HUES64 (cell line): ENCODE results near the gene POU2AF1.

ENCODE experiments used
- H3K27ac ChIP-seq: 2 replicates; pipeline ENCODE4 v1.7.0; 2013; ENCODE audit warnings: low read depth, low read length, inconsistent platforms
- H3K27me3 ChIP-seq: 2 replicates; pipeline ENCODE4 v1.6.1; 2013; ENCODE audit warnings: mild to moderate bottlenecking, low read length; ENCODE audit not compliant: insufficient read depth
- H3K36me3 ChIP-seq: 2 replicates; pipeline ENCODE4 v1.6.1; 2013; ENCODE audit warnings: mild to moderate bottlenecking, low read length; ENCODE audit not compliant: insufficient read depth
- H3K4me1 ChIP-seq: 2 replicates; pipeline ENCODE4 v1.6.1; 2013; ENCODE audit warnings: mild to moderate bottlenecking, low read length, moderate library complexity; ENCODE audit not compliant: insufficient read depth
- H3K4me3 ChIP-seq: 2 replicates; pipeline ENCODE4 v1.5.1; 2013; ENCODE audit warnings: mild to moderate bottlenecking, low read length, moderate library complexity
- H3K9ac ChIP-seq: 2 replicates; pipeline ENCODE4 v1.6.1; 2013; ENCODE audit warnings: mild to moderate bottlenecking, low read depth, low read length
- H3K9me3 ChIP-seq: 2 replicates; pipeline ENCODE4 v1.6.1; 2013; ENCODE audit warnings: low read depth, low read length; ENCODE audit not compliant: insufficient read depth
- WGBS: fragments of 150-250, 120-280 bp; methylation state at CpG from one replicate; pipeline ENCODE4 v1.1.7; 2013; ENCODE audit warnings: missing lambda C conversion rate; 5-methylcytosine and 5-hydroxymethylcytosine counted together

Gene POU2AF1

DNA sequence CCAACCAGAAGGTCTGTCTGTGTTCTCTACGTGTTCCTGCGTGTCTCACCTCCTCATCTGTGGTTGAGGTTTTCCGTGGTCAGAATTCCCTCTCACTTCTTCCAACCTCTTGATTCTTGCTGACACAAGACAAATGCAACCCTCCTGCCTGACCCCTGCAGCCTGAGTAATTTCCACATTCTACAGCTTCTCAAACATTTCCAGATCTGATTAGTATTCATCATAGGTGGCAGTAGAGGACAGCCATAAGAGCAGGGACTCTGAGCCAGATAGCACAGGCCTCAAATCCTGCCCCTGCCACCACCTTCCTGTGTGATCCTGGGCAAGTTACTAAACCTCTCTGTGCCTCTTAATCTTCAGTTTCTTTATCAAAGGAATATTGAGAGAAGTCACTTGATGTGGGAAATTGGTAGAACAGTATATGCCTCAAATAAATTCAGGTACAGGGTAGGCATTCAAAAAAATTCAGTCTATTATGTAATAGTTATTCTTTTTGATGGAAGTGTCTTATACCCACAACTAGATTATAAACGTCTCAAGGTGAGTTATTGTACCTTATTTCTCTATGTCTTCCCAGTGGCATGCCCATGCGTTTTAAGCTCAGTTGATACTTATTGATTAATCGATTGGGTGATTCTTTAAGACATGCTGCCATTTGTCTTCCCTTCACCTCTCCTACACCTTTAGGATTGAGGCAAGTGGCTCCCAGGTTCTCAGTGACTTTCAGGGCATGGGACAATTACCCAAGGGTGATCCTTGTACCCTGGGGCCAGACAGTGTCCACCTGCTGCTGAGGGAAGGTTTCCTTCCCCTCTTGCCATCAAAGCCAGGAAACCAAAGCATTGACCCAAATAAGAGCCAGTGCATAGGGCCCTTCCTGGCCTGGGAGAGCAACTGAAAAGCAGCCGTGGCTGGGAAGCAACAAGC, 19.6 kb downstream of the POU2AF1 start:
- Histone ChIP-seq H3K4me3 (no peak overlapping the region), H3K9ac (no peak overlapping the region), H3K36me3 (no peaks in the 10 kb centered on the region), H3K9me3 (no peaks in the 10 kb centered on the region), H3K27ac (no peak overlapping the region), H3K27me3 (no peaks in the 10 kb centered on the region), H3K4me1 (no peaks in the 10 kb centered on the region)
- 92% methylated on average over 7 of the region's 7 CpGs for WGBS

DNA sequence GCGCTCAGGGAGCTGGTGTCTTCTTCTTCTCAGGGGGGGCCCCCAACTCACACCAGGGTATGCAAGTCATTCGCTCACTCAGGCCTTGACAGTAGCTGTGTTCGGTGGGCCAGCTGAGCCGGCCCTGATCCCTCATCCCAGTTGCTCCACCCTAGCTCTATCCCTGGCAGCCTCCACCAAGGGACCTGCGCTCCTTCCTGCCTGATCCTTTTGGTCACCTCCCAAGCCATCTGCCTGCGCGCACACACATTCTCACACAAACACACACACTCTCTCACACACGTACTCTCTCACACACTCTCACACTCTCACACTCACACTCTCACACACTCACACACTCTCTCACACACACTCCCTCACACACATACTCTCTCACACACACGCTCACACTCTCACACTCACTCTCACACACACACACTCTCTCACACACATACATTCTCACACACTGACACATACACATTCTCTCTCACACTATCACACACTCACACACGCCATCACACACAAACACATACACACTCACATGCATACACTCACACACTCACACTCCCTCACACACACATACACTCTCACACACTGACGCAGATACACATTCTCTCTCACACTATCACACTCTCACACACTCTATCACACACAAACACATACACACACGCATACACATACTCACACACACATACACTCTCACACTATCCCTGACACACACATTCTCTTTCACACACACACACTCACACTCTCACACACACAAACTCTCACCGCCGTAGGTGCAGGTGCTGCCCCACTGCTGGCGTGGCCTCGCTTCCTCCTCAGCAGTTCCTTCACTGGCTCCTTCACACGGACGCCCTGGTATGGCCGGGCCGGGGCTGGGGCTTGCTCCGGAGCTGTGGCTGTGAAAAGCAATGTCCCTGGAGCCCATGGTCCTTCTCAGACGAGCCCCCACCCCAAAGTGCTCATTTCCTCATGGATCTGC, 20.8 kb downstream of the POU2AF1 start:
- Histone ChIP-seq H3K4me3 (no peak overlapping the region), H3K27me3 (no peaks in the 10 kb centered on the region), H3K27ac (no peak overlapping the region), H3K9ac (no peak overlapping the region), H3K36me3 (no peaks in the 10 kb centered on the region), H3K4me1 (no peaks in the 10 kb centered on the region), H3K9me3 (no peaks in the 10 kb centered on the region)
- 89% methylated on average over 22 of the region's 22 CpGs for WGBS

DNA sequence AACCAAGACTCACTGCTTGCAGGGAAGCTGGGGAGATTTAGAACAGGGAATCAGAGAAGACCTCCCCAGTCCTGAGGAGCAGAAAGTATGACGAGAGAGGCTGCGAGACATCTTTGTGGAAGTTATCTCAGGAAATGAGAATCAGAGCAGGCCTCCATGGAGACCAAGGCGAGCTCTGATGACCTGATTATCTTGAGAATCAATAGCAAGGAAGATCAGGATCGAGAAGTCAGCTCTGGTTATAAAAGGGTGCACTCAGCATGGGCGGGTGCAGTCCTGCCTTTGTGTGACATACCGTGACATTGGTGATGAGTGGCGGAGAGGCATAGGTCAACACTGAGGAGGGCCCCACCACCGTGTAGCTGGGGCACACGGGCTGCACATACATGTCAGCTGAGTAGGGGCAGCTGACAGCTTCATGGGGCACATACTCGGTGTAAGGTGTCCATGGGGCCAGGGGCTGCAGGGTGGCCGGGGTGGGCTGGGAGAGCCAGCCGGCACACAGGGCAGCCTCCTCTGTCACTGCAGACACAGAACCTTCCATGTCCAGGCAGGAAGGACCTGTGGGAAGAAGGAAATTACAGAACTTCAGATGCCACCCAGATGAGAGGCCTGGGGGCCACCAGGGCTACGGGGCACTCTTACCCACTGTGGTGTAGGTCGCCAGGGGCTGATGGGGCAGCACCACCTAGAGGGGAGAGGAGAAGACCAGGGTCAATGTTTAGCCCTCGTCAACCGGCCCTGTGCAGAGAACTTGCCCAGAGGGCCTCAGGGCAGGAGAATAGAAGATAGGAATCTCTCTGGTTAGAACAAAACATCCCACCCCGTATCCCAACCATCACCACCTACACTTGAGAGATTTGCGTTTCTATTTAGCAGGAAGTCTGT, 21.7 kb downstream of the POU2AF1 start:
- Histone ChIP-seq H3K27ac (no peak overlapping the region), H3K9ac (no peak overlapping the region), H3K36me3 (no peaks in the 10 kb centered on the region), H3K27me3 (no peaks in the 10 kb centered on the region), H3K4me1 (no peaks in the 10 kb centered on the region), H3K4me3 (no peak overlapping the region), H3K9me3 (no peaks in the 10 kb centered on the region)
- WGBS: 95% methylated on average over 18 of the region's 18 CpGs

DNA sequence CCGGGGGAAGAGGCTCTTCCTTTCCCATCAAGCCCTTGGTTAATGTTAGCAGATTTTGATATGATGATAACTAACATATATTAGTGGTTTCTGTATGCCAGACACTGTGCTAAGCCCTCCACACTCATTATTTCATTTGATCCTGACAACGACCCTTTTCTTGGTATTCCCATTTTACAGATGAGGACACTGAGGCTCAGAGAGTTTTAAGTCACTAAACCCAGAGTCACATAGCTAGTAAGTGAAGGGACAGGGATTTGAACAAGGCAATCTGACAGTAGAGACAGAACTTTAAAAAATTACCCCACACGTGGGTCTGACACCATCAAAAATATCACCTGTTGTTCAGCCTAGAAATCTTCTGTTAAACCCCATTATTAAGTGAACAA, 22.4 kb downstream of the POU2AF1 start:
- H3K27me3 ChIP-seq: no peaks in the 10 kb centered on the region
- H3K36me3 ChIP-seq: no peaks in the 10 kb centered on the region
- H3K4me3 ChIP-seq: no peak overlapping the region
- no peaks in the 10 kb centered on the region for H3K9me3 ChIP-seq
- WGBS: 96% methylated on average over 3 of the region's 3 CpGs
- no peaks in the 10 kb centered on the region for H3K4me1 ChIP-seq
- no peak overlapping the region for H3K9ac ChIP-seq
- no peak overlapping the region for H3K27ac ChIP-seq

DNA sequence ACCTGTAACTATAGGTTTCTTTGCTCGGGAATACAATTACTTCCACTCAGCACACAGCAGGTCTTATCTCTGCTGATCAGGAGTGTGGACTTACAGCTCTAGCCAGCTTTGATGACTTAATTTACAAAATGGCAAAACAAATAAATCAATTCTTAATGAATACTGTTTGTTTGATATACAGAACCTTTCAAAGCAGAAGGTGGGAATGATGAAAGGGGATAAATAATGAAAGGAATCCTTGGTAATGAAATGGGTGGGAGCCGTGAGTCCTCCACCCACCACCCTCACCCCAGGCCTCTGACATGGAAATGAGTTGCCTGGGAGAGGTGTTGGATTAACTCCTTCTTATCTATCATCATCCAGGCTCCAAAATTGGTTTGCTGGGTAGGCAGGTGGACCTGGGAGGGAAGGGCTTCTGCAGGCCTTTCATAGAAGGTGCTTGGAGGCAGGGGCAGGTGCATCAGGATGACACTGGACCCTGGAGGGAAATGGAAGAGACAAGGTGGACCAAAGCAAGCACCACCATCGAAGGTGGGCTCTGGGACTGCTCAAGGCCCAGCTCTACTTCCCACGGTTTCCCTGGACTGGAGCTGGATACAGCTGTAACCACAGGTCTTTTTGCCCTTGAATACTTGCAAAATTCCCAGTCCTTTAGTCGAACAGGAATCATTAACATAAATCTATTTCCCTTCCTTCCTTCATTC, 23.0 kb downstream of the POU2AF1 start:
- Histone ChIP-seq H3K9me3 (no peaks in the 10 kb centered on the region), H3K27me3 (no peaks in the 10 kb centered on the region), H3K36me3 (no peaks in the 10 kb centered on the region), H3K4me3 (no peak overlapping the region), H3K27ac (no peak overlapping the region), H3K4me1 (no peaks in the 10 kb centered on the region), H3K9ac (no peak overlapping the region)
- 79% methylated on average over 4 of the region's 5 CpGs for WGBS

DNA sequence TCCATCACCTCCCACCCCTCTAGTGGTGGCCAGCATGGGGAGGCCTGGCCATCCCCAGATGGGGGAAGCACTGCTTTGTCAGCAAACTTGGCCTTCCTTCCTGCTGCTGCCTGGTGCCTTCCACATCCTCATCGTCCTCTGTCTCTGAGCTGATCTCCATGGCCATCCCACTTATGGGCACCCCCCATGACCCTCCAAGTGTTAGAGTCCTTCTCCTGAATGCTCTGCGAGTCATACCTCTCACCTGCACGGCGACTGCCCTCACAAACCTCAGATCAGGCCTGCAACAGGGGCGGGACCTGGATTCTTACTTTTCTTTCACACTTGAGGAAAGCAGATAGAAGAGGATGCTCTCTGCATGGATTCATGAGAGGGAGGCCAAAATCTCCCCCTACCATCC, 24.0 kb downstream of the POU2AF1 start:
- Histone ChIP-seq H3K36me3 (no peaks in the 10 kb centered on the region), H3K27ac (no peak overlapping the region), H3K27me3 (no peaks in the 10 kb centered on the region), H3K9ac (no peak overlapping the region), H3K4me3 (no peak overlapping the region), H3K9me3 (no peaks in the 10 kb centered on the region), H3K4me1 (no peaks in the 10 kb centered on the region)
- 85% methylated on average over 5 of the region's 5 CpGs for WGBS

DNA sequence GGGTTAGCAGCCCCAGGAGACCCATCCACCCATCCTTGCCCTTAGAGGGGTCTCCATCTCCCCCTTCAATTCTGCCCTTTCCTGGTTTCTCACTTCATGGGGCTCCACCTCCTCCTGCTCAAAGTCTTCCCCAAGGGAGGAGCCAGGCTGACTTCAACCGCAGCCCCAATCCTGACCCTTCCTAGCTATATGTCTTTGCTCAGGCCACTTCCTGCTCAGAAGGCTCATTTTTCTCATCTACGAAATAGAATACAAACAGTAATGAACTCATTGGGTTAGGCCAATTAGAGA, 24.5 kb downstream of the POU2AF1 start:
- Histone ChIP-seq H3K27me3 (no peaks in the 10 kb centered on the region), H3K36me3 (no peaks in the 10 kb centered on the region), H3K9ac (no peak overlapping the region), H3K9me3 (no peaks in the 10 kb centered on the region), H3K27ac (no peak overlapping the region), H3K4me1 (no peaks in the 10 kb centered on the region), H3K4me3 (no peak overlapping the region)
- 95% methylated on average over 2 of the region's 2 CpGs for WGBS

DNA sequence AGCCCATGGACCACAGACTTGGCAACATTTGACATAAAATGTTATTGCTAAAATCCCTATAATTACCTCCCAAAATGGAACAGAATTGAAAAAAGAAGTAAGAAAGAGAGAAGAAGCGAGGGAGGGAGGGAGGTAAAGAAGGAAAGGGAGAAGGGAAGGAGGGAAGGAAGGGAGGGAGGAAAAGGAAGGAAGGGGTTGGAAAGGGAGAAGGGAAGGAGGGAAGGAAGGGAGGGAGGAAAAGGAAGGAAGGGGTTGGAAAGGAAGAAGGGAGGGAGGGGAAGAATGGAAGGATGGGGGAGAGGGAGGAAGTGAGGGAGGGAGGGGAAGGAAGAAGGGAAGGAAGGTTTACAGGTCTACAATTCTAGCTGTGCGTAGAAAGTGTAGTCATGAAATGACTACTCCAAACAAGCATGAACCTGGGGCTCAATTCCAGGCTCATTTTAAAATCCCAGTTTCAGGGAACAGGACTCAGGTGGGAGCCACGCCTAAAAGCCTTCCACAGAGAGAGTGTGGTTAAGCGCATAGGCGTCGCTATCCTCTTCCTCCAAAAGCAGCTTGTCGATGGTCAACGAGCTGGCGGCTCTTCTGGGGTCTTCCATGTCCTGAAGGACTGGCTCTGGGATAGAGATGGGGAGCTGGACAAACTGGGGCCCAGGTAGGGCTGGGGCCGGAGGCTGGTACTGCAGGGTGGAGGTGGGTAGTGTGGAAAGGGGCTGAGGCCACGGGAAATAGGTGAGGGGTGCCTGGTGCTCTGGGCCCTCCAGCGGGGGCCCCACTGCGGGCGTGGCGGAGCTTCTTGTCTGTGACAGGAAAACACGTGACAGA, 25.1 kb downstream of the POU2AF1 start:
- Histone ChIP-seq H3K9me3 (no peaks in the 10 kb centered on the region), H3K9ac (no peak overlapping the region), H3K4me3 (no peak overlapping the region), H3K4me1 (no peaks in the 10 kb centered on the region), H3K27me3 (no peaks in the 10 kb centered on the region), H3K36me3 (no peaks in the 10 kb centered on the region), H3K27ac (no peak overlapping the region)
- 95% methylated on average over 16 of the region's 16 CpGs for WGBS

DNA sequence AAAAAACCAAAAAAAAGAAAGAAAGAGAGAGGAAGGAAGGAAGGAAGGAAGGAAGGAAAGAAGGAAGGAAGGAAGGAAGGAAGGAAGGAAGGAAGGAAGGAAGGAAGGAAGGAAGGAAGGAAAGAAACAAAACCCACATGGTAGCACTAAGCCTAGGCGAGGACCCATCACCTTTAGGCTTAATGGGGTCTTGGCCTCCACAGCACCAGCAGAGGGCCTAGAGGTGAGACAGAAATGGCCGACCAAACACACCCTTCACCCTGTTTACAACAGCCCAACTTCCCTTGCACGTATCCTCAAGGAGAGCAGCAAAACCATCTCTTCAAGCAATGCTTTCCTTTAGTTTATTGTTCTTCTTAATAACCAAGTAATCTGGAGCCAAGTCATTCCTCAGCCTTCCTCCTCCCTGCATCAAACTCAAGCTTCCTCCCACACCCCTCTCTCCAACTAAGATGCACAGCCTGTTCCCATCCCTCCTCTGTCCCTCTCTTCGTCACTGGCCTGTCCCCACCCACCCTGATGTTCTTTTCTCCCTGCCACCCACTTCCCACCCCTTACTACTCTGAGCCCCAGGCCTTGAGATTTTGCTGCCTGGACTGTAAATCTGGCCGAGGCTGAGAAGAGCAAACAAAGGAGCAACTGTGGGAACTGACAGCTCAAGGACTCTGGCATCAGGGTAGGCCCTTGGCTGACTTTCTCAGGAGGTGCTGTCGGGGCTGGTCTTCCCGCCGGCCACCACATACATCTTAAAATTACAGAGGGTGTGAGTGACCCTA, 26.0 kb downstream of the POU2AF1 start:
- Histone ChIP-seq H3K27ac (no peak overlapping the region), H3K4me3 (no peak overlapping the region), H3K27me3 (no peaks in the 10 kb centered on the region), H3K9ac (no peak overlapping the region), H3K9me3 (no peaks in the 10 kb centered on the region), H3K36me3 (no peaks in the 10 kb centered on the region), H3K4me1 (no peaks in the 10 kb centered on the region)
- WGBS: 91% methylated on average over 8 of the region's 8 CpGs
